Activated CD4-positive, alpha-beta T cell treated with anti-CD3 and anti-CD28 coated beads for 36 hours (primary cell): Measurements from ENCODE around the gene CAPZB. TPM values are rescaled to one million over a fixed set of nuclear protein-coding genes. Genes with fewer than 3 reads are reported as not detected.
A peak's percentile ranks its signal among the peaks of the same experiment; 100 is the strongest.

Experiments
- ATAC-seq: fragments of 200-7000 bp; cut with Tn5 transposase; one replicate; pipeline ENCODE4 v1.10.0; 2021; ENCODE audit warnings: mild to moderate bottlenecking, moderate library complexity
- CTCF ChIA-PET: fragments of 350-600 bp; sonication (Branson Sonifier 250); formaldehyde crosslinking; loops from one replicate; lab custom pipeline; 2021; ENCODE audit warnings: antibody characterized with exemption; lab: Charles Lee
- POLR2A ChIA-PET: fragments of 350-600 bp; sonication (Branson Sonifier 250); formaldehyde crosslinking; loops from one replicate; lab custom pipeline; 2021; ENCODE audit warnings: antibody characterized with exemption, inconsistent platforms; lab: Charles Lee
- DNase-seq: peaks from one replicate; pipeline ENCODE4 v3.0.0-alpha.2; 2020
- H3K27ac Mint-ChIP-seq: one replicate; pipeline ENCODE4 v1.8.0; 2021; ENCODE audit warnings: mixed read lengths
- H3K27me3 Mint-ChIP-seq: one replicate; pipeline ENCODE4 v1.8.0; 2021; ENCODE audit warnings: mixed read lengths
- H3K36me3 Mint-ChIP-seq: one replicate; pipeline ENCODE4 v1.8.0; 2021; ENCODE audit warnings: low read depth, mixed read lengths
- H3K4me1 Mint-ChIP-seq: one replicate; pipeline ENCODE4 v1.8.0; 2021; ENCODE audit warnings: mixed read lengths
- H3K4me3 Mint-ChIP-seq: one replicate; pipeline ENCODE4 v1.8.0; 2021; ENCODE audit warnings: mild to moderate bottlenecking, moderate library complexity, mixed read lengths
- H3K9me3 Mint-ChIP-seq: one replicate; pipeline ENCODE4 v1.8.0; 2021; ENCODE audit warnings: low read depth, mixed read lengths
- intact Hi-C, 2 experiments: fragments of 100-400 bp; cut with DNase I in 1 of 2; cut with micrococcal nuclease in 1 of 2; formaldehyde crosslinking; loops; one replicate each; pipeline versions ENCODE4 v1.14.2 to v1.15.1; 2022 to 2024; cut with DNase I, micrococcal nuclease
- total RNA-seq, 2 experiments: library from RNA; stranded (reverse); gene quantifications; one replicate each; pipeline ENCODE4 v1.2.3, GENCODE V29; 2021

The CAPZB gene
- total RNA-seq, 2 experiments from 2014 or later, result 320 to 346 TPM

DNA sequence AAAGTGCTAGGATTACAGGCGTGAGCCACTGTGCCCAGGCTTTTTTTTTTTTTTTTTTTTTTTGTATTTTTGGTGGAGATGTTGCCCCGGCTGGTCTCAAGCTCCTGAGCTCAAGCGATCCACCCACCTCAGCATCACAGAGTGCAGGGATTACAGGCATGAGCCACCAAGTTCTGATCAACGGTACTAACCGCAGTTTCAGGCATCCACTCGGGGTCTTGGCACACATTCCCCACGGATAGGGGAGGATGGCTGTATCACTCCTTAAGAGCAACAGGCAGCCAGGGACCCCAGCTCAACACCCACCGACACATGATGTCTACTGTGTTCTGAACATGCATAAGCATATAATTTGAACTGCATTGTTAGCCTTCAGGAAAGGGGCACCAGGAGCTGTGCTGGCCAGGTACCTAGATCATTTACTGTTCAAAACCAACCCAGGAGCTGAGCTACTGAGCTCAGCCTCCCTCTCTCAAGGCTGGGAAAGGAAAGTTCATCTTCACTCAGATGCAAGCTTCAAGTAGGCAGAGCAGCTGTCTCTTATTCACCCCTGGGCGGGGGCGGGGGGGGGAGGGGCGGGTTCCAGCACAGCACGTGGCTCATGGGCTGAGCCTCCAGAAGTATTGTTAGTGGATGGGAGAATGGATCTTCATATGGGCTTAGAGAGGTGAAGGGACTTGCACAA, 24.7 kb downstream of the CAPZB start:
- POLR2A ChIA-PET, result interaction anchor here (1.0 to 1.2 kb wide), 5 partner anchors 12 to 251 kb away, joined by 3 to 5 read pairs (median 3); no protein-coding TSS in a partner anchor
- intact Hi-C loops, result loop anchor here in 1 of 2 experiments (1.0 kb wide), 1 partner anchor 8 kb away; no protein-coding TSS in a partner anchor
- H3K27ac Mint-ChIP-seq, result peak overlapping the region; percentile 89
- H3K36me3 Mint-ChIP-seq, result peaks cover 43% of the 10 kb centered on the region
- CTCF ChIA-PET, result interaction anchor here (0.5 to 1.8 kb wide), 6 partner anchors 9 to 191 kb away, joined by 3 to 6 read pairs (median 3); no protein-coding TSS in a partner anchor
- H3K27me3 Mint-ChIP-seq, result no peaks in the 10 kb centered on the region
- peaks cover 90% of the 10 kb centered on the region for H3K4me1 Mint-ChIP-seq
- peak; percentile 64 for DNase-seq
- peak; percentile 25 for ATAC-seq
- H3K4me3 Mint-ChIP-seq, result no peak overlapping the region
- no peaks in the 10 kb centered on the region for H3K9me3 Mint-ChIP-seq

- Mint-ChIP-seq H3K4me1 (peaks cover 92% of the 10 kb centered on the region), H3K4me3 (peak overlapping the region; percentile 50), H3K27me3 (no peaks in the 10 kb centered on the region), H3K27ac (peak overlapping the region; percentile 91), H3K36me3 (peaks cover 29% of the 10 kb centered on the region), H3K9me3 (no peaks in the 10 kb centered on the region)
- ChIA-PET CTCF (interaction anchor here (0.6 to 0.8 kb wide), 3 partner anchors 12 to 124 kb away, joined by 3 to 4 read pairs (median 4); no protein-coding TSS in a partner anchor), POLR2A (no interaction called here)
- DNase-seq, result no peak
- intact Hi-C loops, result loop anchor here (1.0 to 10.0 kb wide), 6 partner anchors 10 to 504 kb away; partner anchors contain the start of genes CAPZB (in 1 of the 2) and IFFO2 (in 1 of the 2)
- ATAC-seq, result no peak
These were observed 26.4 kb downstream of the CAPZB start for GRCh38 chr1:19458815-19459417.

DNA sequence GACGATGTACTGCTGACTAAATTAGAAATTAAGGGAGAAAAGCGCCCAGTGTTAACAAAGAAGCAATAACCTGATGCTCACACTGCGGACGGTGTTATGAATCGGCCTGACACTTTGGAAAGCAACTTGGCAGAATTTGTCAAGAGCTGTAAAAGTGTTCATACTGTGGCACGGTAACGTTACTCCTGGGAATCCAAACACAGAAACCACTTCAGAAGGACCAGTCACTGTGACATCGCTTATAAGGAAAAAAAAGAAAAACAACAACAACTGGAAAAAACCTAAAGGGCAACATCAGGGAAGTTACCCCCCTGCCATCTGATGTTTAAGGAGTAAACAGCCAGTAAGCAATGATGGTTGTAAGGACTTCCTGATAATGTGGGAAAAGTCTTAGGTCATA, 27.7 kb downstream of the CAPZB start:
- ATAC-seq, result no peak
- Mint-ChIP-seq H3K27ac (peak overlapping the region; percentile 73), H3K9me3 (no peaks in the 10 kb centered on the region), H3K4me1 (peaks cover 89% of the 10 kb centered on the region), H3K27me3 (no peaks in the 10 kb centered on the region), H3K4me3 (no peak overlapping the region), H3K36me3 (peaks cover 24% of the 10 kb centered on the region)
- no peak for DNase-seq
- ChIA-PET CTCF (no interaction called here), POLR2A (interaction anchor here (0.7 kb wide), 1 partner anchor 79 kb away, joined by 3 read pairs; no protein-coding TSS in a partner anchor)
- intact Hi-C loops, result loop anchor here in 1 of 2 experiments (2.0 to 10.0 kb wide), 2 partner anchors 21 to 503 kb away; partner anchors contain the start of gene IFFO2

- H3K4me1 Mint-ChIP-seq, result peaks cover 92% of the 10 kb centered on the region
- H3K27me3 Mint-ChIP-seq, result no peaks in the 10 kb centered on the region
- H3K36me3 Mint-ChIP-seq, result peaks cover 24% of the 10 kb centered on the region
- intact Hi-C loops, result loop anchor here in 1 of 2 experiments (10.0 kb wide), 1 partner anchor 502 kb away; the partner anchor contains the start of gene IFFO2
- ATAC-seq (no peak), DNase-seq (no peak)
- no peak overlapping the region for H3K4me3 Mint-ChIP-seq
- ChIA-PET CTCF (no interaction called here), POLR2A (no interaction called here)
- no peak overlapping the region for H3K27ac Mint-ChIP-seq
- H3K9me3 Mint-ChIP-seq, result no peaks in the 10 kb centered on the region
These were observed 28.3 kb downstream of the CAPZB start for GRCh38 chr1:19456968-19457441.

DNA sequence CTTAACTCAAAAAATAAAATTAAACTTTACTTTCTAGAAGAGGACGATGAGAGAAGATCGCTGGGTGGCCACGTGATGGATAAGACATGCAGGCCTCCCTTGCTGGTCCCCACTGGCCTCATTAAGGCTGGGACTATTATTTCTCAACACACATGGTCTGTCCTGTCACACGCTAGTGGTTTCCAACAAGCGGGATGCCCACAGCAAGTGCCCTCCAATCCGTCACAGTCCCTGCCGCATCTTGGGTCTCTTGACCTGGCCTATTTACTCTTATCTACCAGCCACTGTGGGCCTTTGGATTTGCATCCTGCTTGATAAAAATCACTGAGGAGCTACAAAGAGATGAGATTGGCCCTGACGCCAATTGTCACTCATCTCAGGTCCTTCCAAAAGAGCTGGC, 30.0 kb downstream of the CAPZB start:
- Mint-ChIP-seq H3K27me3 (no peaks in the 10 kb centered on the region), H3K36me3 (peaks cover 22% of the 10 kb centered on the region), H3K27ac (peak overlapping the region; percentile 67), H3K4me3 (no peak overlapping the region), H3K4me1 (peaks cover 91% of the 10 kb centered on the region), H3K9me3 (no peaks in the 10 kb centered on the region)
- no peak for DNase-seq
- POLR2A ChIA-PET, result no interaction called here
- CTCF ChIA-PET, result interaction anchor here (0.6 kb wide), 1 partner anchor 32 kb away, joined by 3 read pairs; no protein-coding TSS in a partner anchor
- intact Hi-C loops, result loop anchor here in 1 of 2 experiments (10.0 kb wide), 1 partner anchor 501 kb away; the partner anchor contains the start of gene IFFO2
- ATAC-seq, result no peak

DNA sequence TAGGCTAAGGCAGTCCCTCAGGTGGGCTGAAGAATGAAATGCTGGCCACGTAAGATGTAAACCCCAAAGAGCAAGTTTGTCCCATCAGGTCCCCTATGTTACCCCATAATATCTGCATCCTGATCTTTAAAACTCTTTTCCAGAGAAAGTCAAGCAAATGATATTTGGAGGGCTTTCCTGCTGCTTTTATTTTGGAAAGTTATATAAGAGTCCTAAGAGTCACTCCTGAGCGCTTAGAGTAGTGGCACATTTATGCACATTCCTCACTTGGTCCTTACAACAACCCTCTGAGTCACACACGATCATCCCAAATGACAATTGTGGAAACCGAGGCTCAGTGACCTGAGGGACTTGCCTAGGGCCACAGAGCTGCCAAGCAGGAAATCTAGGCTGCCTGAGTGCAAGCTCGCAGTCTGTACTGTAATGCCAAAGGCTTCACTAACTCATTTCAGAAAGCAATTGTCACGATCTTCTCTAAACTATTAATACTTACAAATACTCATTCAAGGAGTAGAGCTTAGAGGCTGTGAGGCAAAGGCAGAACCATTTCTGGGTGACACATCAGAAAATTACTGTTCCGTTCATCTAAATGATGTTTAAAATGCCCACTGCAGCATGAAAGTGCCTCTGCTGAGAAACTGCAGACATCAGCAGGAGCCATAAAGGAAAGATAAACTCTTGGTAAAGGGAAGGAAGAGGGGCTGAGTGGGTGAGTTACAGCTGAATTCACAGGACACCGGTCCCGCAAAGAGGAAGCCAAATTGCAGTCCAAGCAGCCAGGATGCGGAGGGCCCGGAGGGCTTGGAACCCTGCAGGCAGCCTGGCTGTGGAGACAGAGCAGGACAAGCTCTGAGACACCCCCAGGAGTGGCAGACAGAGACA, 30.8 kb downstream of the CAPZB start:
- DNase-seq (peak; percentile 54), ATAC-seq (peak; percentile 86)
- CTCF ChIA-PET, result interaction anchor here (0.6 to 1.4 kb wide), 7 partner anchors 13 to 274 kb away, joined by 3 to 4 read pairs (median 3); no protein-coding TSS in a partner anchor
- H3K27me3 Mint-ChIP-seq, result no peaks in the 10 kb centered on the region
- peaks cover 18% of the 10 kb centered on the region for H3K36me3 Mint-ChIP-seq
- POLR2A ChIA-PET, result interaction anchor here (0.6 to 1.3 kb wide), 5 partner anchors 17 to 231 kb away, joined by 3 to 5 read pairs (median 3); no protein-coding TSS in a partner anchor
- no peaks in the 10 kb centered on the region for H3K9me3 Mint-ChIP-seq
- H3K27ac Mint-ChIP-seq, result peak overlapping the region; percentile 89
- H3K4me1 Mint-ChIP-seq, result peaks cover 89% of the 10 kb centered on the region
- intact Hi-C loops, result loop anchor here (5.0 to 10.0 kb wide), 2 partner anchors 143 to 500 kb away; partner anchors contain the start of gene IFFO2 (in 1 of the 2)
- peak overlapping the region; percentile 30 for H3K4me3 Mint-ChIP-seq

GRCh38 chr1:19453741-19454201, 31.6 kb downstream of the CAPZB start:
- no peak for DNase-seq
- H3K36me3 Mint-ChIP-seq, result peaks cover 20% of the 10 kb centered on the region
- peaks cover 89% of the 10 kb centered on the region for H3K4me1 Mint-ChIP-seq
- no peak for ATAC-seq
- no peaks in the 10 kb centered on the region for H3K27me3 Mint-ChIP-seq
- H3K4me3 Mint-ChIP-seq, result no peak overlapping the region
- H3K27ac Mint-ChIP-seq, result peak overlapping the region; percentile 89
- no peaks in the 10 kb centered on the region for H3K9me3 Mint-ChIP-seq
- intact Hi-C loops, result loop anchor here (5.0 to 10.0 kb wide), 2 partner anchors 144 to 499 kb away; partner anchors contain the start of gene IFFO2 (in 1 of the 2)
- ChIA-PET CTCF (interaction anchor here (0.6 to 1.4 kb wide), 5 partner anchors 14 to 273 kb away, joined by 3 to 4 read pairs (median 3); no protein-coding TSS in a partner anchor), POLR2A (interaction anchor here (0.7 to 1.3 kb wide), 3 partner anchors 17 to 33 kb away, joined by 3 read pairs; no protein-coding TSS in a partner anchor)

DNA sequence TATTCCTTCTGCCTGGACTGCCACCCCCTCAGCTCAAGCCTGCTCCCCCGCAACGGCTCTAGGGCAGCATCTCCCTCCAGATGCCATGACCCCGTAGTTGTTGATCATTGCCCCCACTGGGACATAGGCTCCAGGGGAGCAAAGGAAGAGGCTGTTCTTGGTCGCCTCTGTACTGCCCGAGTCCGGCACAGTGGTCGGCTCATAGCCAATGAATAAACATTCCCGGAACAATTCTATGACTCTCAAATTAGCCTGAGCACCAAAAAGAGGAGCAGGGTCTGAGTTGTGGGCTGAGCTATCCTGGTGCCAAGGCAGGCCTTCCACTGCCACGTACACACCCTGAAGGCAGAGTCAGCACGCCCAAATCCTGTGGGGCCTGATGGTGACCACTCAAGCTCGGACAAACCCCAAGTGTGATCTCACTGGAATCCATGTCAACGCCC, 33.1 kb downstream of the CAPZB start:
- no peak overlapping the region for H3K27ac Mint-ChIP-seq
- no peak overlapping the region for H3K4me3 Mint-ChIP-seq
- ChIA-PET POLR2A (no interaction called here), CTCF (interaction anchor here (0.6 to 1.6 kb wide), 2 partner anchors 9 to 74 kb away, joined by 3 read pairs; no protein-coding TSS in a partner anchor)
- no peaks in the 10 kb centered on the region for H3K27me3 Mint-ChIP-seq
- H3K36me3 Mint-ChIP-seq, result peaks cover 25% of the 10 kb centered on the region
- H3K9me3 Mint-ChIP-seq, result no peaks in the 10 kb centered on the region
- H3K4me1 Mint-ChIP-seq, result peaks cover 94% of the 10 kb centered on the region
- DNase-seq (no peak), ATAC-seq (no peak)
- intact Hi-C loops, result loop anchor here (5.0 to 10.0 kb wide), 2 partner anchors 145 to 497 kb away; partner anchors contain the start of gene IFFO2 (in 1 of the 2)

DNA sequence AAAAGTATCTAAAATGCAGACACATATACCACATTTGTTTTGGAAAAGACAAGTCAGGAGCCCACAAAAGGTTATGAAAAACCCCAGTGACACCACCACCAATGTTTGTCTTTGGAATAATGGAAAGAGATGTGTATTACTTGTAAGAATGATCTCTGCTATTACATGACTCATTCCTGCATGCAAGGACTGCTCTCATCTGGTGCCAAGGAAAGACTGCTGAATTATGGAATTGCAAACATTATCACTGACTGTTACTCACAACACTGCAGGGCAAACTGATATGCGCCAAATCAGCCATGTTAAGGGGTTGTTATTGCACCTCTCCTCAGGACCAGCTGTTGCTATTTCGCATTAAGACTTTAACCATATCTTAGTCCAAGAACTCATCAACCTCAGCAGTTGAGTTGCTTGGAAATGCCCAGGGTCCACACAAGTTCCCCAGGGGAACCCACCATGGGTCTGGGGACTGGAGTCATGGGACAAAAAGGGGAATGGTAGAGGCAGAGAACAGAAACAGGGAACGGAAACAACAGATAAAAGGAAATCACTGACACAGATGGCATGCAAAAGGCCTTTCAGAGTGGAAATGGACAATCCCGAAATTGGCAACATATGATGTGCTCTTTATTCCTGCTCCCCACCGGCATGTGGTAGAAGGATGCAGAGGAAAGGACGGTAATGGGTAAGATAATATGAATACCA, 34.4 kb downstream of the CAPZB start:
- POLR2A ChIA-PET, result interaction anchor here (0.6 kb wide), 1 partner anchor 72 kb away, joined by 3 read pairs; no protein-coding TSS in a partner anchor
- peak; percentile 8 for ATAC-seq
- intact Hi-C loops, result loop anchor here (2.0 to 10.0 kb wide), 3 partner anchors 18 to 496 kb away; partner anchors contain the start of gene IFFO2 (in 1 of the 2)
- no peak overlapping the region for H3K4me3 Mint-ChIP-seq
- peak overlapping the region; percentile 75 for H3K27ac Mint-ChIP-seq
- CTCF ChIA-PET, result interaction anchor here (1.6 kb wide), 2 partner anchors 10 to 14 kb away, joined by 3 to 6 read pairs; no protein-coding TSS in a partner anchor
- H3K36me3 Mint-ChIP-seq, result peaks cover 27% of the 10 kb centered on the region
- no peak for DNase-seq
- no peaks in the 10 kb centered on the region for H3K9me3 Mint-ChIP-seq
- H3K27me3 Mint-ChIP-seq, result no peaks in the 10 kb centered on the region
- H3K4me1 Mint-ChIP-seq, result peaks cover 93% of the 10 kb centered on the region
